Right lobe of liver (tissue), 6 donors: ENCODE measurements around the gene AGAP3. TPM values are rescaled to one million over a fixed set of nuclear protein-coding genes. Genes with fewer than 3 reads are reported as not detected.
A peak's percentile ranks its signal among the peaks of the same experiment; 100 is the strongest.

Experiments
- ATAC-seq, 4 donors: fragments of 200-7000 bp; cut with Tn5 transposase; one replicate each; pipeline ENCODE4 v1.9.1; 2020; ENCODE audit warnings: mild to moderate bottlenecking in 4 of 4, moderate library complexity in 4 of 4
- DNase-seq, 3 donors: peaks; one replicate each; pipeline ENCODE4 v3.0.0-alpha.2; 2020
- H3K27ac ChIP-seq, 3 donors: fragments of 200-600 bp; one replicate each; pipeline ENCODE4 v1.8.0; 2022
- H3K27me3 ChIP-seq, 2 donors: fragments of 200-600 bp; one replicate each; pipeline ENCODE4 v1.8.0; 2022
- H3K36me3 ChIP-seq, 4 donors: fragments of 200-600 bp; sonication (generic) in 1 of 4; one replicate each; pipeline versions ENCODE4 v1.5.1 to v1.8.0; 2017 to 2022; ENCODE audit warnings: control low read depth in 1 of 4
- H3K4me1 ChIP-seq, 4 donors: fragments of 200-600 bp; sonication (generic) in 1 of 4; one replicate each; pipeline versions ENCODE4 v1.5.1 to v1.8.0; 2017 to 2022; ENCODE audit warnings: control low read depth in 1 of 4
- H3K4me3 ChIP-seq, 3 donors: fragments of 200-600 bp; one replicate each; pipeline ENCODE4 v1.8.0; 2022
- H3K9me3 ChIP-seq, 4 donors: fragments of 200-600 bp; sonication (generic) in 1 of 4; one replicate each; pipeline versions ENCODE4 v1.5.1 to v1.8.0; 2017 to 2022; ENCODE audit warnings: control low read depth in 1 of 4
- POLR2A ChIP-seq: fragments of 450-650 bp; IDR thresholded peaks from one replicate; pipeline ENCODE4 v1.6.1; 2017; ENCODE audit warnings: antibody characterized with exemption, mild to moderate bottlenecking
- WGBS: methylation state at CpG from one replicate; pipeline ENCODE4 v1.1.6; 2018; ENCODE audit warnings: low coverage, low lambda C conversion rate; ENCODE audit not compliant: insufficient coverage; ENCODE audit errors: missing lambda C conversion rate; 5-methylcytosine and 5-hydroxymethylcytosine counted together
- intact Hi-C, 2 donors: fragments of 100-400 bp; cut with DNase I; formaldehyde crosslinking; loops; one replicate each; pipeline versions ENCODE4 v1.11.2 to v1.14.1; 2022
- total RNA-seq, 6 experiments: library from RNA; depleted of rRNA in 2 of 6; stranded (reverse); fragments of >200 nt in 2 of 6; fragmentation: NEBNext Ultra II Directional in 3 of 6; extraction: Animal tissue kit (Norgen Biotek cat#: 25700) in 3 of 6; gene quantifications; one replicate each; pipeline versions ENCODE4 v1.1.0 to v1.2.4, GENCODE V29; 2016 to 2023
- TF ChIP-seq, protein P1 (sequence below), 4 donors: fragments of 200-600 bp in 3 of 4; fragments of 450-650 bp in 1 of 4; IDR thresholded peaks; one replicate each; pipeline versions ENCODE4 v1.5.1 to v1.8.0; 2016 to 2022; ENCODE audit warnings: antibody characterized with exemption in 4 of 4, mild to moderate bottlenecking in 2 of 4
- donor health status: DM: no; HTN: yes; CAD: no.
- donor health status: DM: no; HTN: no; CAD: no.
- donor health status: DM: no; HTN: no; CAD: no.
- donor health status: DM: no; HTN: yes; CAD: no.
- donor health status: DM: no; HTN: yes; CAD: no.

Gene AGAP3
- total RNA-seq, 6 experiments from 2014 or later = 36.3 to 44.3 (median 39.5) TPM

- peaks cover 0 to 50% (median 24%) of the 10 kb centered on the region in 4 donors for H3K4me1 ChIP-seq
These were observed 965 bp upstream of the AGAP3 start for GRCh38 chr7:151085329-151085690.

GRCh38 chr7:151086802-151087244 lies 548 bp downstream of the AGAP3 start:
- Histone ChIP-seq H3K27me3 (no peaks in the 10 kb centered on the region), H3K27ac (peak overlapping the region; percentile 68 to 84 (median 79)), H3K36me3 (no peaks in the 10 kb centered on the region), H3K4me3 (peak overlapping the region; percentile 71 to 80 (median 73)), H3K9me3 (no peaks in the 10 kb centered on the region), H3K4me1 (peaks cover 0 to 53% (median 22%) of the 10 kb centered on the region in 4 donors)
- WGBS = 0% methylated on average over 1 of the region's 56 CpGs
- intact Hi-C loops = no loop called here
- no peak for TF ChIP-seq POLR2A
- TF ChIP-seq, protein P1, sequence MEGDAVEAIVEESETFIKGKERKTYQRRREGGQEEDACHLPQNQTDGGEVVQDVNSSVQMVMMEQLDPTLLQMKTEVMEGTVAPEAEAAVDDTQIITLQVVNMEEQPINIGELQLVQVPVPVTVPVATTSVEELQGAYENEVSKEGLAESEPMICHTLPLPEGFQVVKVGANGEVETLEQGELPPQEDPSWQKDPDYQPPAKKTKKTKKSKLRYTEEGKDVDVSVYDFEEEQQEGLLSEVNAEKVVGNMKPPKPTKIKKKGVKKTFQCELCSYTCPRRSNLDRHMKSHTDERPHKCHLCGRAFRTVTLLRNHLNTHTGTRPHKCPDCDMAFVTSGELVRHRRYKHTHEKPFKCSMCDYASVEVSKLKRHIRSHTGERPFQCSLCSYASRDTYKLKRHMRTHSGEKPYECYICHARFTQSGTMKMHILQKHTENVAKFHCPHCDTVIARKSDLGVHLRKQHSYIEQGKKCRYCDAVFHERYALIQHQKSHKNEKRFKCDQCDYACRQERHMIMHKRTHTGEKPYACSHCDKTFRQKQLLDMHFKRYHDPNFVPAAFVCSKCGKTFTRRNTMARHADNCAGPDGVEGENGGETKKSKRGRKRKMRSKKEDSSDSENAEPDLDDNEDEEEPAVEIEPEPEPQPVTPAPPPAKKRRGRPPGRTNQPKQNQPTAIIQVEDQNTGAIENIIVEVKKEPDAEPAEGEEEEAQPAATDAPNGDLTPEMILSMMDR (IDR thresholded peaks at IDR 0.05) = no peak
- DNase-seq (no peak), ATAC-seq (no peak)

More at GRCh38 chr7:151085329-151085690, 965 bp upstream of the AGAP3 start:
- H3K27me3 ChIP-seq = no peaks in the 10 kb centered on the region
- no peaks in the 10 kb centered on the region for H3K9me3 ChIP-seq
- peak overlapping the region in 2 of 3 donors; percentile 68 to 83 for H3K27ac ChIP-seq
- no peak for DNase-seq
- intact Hi-C loops = no loop called here
- ATAC-seq = no peak
- WGBS = 25% methylated on average over 5 of the region's 5 CpGs
- TF ChIP-seq, protein P1 (IDR thresholded peaks at IDR 0.05) = no peak
- TF ChIP-seq POLR2A = no peak
- H3K4me3 ChIP-seq = peak overlapping the region in 1 of 3 donors; percentile 56
- H3K36me3 ChIP-seq = no peaks in the 10 kb centered on the region

DNA sequence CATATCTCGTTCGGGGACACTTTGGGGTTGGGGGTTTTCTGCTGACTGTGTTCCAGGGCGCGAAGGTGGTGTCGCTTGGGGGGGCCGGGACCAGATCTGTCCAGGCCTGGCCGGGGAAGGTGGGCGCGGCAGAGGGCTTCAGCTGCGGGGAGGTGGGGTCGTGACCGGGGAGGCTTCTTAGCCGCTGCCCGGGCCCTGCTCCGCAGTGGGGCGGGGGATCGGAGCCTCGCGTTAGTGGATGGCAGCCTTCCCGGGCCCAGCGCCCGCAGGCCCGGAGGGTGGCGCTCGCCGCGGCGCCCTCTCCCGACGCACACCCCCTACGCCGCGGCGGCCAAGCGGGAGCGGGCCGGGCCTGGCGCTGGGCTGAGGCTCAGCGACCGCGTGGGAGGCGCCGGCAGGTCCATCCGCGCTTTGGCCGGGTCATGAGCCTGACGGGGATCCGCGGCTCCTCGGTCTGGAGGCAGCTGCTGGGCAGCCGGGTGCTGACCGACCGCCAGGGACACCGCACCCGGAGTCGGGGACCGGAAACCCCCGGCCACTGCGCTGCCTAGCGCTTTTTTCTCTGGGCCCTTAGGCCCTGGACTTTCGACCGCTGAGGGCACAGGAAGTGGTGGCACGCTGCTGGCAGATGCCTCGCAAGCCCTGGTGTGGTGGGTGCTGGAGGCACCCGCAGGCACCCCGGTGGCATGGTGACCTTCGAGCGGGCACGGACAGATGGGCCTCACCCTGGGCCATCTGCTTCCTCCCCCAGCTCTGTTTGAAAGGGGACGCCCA lies 1.2 kb downstream of the AGAP3 start:
- Histone ChIP-seq H3K36me3 (no peaks in the 10 kb centered on the region), H3K4me1 (peaks cover 0 to 47% (median 20%) of the 10 kb centered on the region in 4 donors), H3K9me3 (no peaks in the 10 kb centered on the region), H3K27ac (peak overlapping the region; percentile 68 to 84 (median 79)), H3K4me3 (peak overlapping the region; percentile 71 to 80 (median 73)), H3K27me3 (no peaks in the 10 kb centered on the region)
- intact Hi-C loops = no loop called here
- DNase-seq (peak; percentile 83 to 85 (median 85)), ATAC-seq (peak; percentile 44 to 71 (median 65))
- WGBS = 0% methylated on average over 4 of the region's 70 CpGs
- TF ChIP-seq, protein P1 (IDR thresholded peaks at IDR 0.05) = peak; percentile 23 to 50 (median 36)
- TF ChIP-seq POLR2A = peak; percentile 89

GRCh38 chr7:151088019-151088855 lies 2.0 kb downstream of the AGAP3 start:
- H3K4me3 ChIP-seq = peak overlapping the region; percentile 71 to 80 (median 73)
- ATAC-seq (no peak), DNase-seq (no peak)
- WGBS = 23% methylated on average over 8 of the region's 16 CpGs
- TF ChIP-seq POLR2A = no peak
- TF ChIP-seq, protein P1 (IDR thresholded peaks at IDR 0.05) = no peak
- H3K4me1 ChIP-seq = peaks cover 0 to 45% (median 20%) of the 10 kb centered on the region in 4 donors
- peak overlapping the region; percentile 68 to 84 (median 79) for H3K27ac ChIP-seq
- H3K27me3 ChIP-seq = no peaks in the 10 kb centered on the region
- intact Hi-C loops = no loop called here
- H3K9me3 ChIP-seq = no peaks in the 10 kb centered on the region
- H3K36me3 ChIP-seq = no peaks in the 10 kb centered on the region
